Germinal center (tissue), 1 donor: ENCODE measurements around the gene POLR2F.

ENCODE experiments used
- DNase-seq: peaks from one replicate; pipeline ENCODE4 v3.0.0; 2012; ENCODE audit warnings: mixed read lengths, low spot score

The POLR2F gene

DNA sequence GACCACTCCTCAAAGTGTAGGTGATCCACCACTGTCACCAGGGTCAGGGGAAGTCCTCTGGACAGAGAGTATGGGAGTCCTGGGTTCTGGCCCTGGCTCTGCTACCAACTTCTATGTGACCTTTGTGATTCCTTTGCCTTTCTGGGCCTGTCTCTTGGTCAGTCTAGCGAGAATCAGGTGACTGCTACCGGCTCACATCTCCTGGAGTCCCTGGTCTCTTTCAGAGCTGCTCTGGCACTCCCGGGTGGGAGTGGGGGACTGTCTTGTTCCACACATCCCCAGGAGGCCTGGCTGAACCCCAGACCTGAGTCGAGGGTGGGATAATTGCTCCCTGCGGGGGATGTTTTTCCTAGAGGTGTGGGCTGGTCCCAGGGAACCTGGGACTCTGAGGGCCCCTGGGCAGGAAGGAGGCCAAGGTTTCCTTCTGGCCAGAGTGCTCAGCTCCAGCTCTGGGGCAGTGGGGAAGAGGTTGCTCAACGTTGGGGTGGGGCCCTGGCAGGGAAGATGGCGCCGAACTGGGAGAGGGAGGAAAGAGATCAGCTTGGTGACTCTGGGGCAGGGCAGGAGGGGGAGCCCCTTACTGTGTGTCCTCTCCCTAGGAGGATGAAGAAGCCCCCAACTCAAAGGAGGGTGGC is 28.8 kb downstream of the POLR2F start:
- DNase-seq = no peak

DNA sequence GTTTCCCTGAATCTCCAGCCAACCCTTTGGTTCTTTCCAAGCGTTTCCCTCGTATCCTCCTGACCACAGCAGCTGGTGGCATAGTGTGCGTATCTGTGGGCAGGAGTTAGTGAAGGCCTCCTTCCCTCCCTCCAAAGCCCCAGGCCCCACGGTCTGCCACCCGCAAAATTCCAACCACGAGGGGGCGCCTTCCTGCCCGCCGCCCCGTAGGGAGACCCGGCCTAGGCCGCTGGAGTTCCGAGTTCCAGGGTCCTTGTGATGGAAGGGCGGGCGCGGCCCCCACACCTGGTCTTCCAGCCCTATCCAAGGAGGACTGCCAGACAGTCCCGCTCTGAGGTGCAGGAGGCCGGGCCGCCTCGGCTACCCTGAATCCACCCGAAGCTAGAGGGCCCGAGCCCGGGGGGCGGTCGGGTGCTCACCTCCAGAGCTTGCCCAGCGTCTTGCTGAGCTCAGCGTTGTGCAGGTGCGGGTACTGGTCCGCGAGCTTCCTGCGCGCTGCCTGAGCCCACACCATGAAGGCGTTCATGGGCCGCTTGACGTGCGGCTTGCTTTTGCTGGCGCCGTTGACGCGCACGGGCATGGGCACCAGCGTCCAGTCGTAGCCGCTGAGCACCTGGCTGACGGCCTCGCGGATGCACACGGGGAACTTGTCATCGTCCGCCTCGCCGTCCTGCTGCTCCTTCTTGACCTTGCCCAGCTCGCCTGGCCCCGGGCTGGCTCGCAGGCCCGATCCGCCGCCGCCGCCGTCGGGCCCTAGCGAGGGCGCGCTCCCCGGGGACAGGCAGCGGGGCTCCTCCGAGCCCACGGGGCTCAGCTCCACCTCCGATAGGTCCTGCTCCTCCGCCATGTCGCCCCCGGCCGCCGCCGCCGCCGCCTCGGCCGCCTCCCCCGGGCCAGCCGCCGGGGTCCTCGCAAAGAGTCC is 29.7 kb downstream of the POLR2F start:
- no peak for DNase-seq

DNA sequence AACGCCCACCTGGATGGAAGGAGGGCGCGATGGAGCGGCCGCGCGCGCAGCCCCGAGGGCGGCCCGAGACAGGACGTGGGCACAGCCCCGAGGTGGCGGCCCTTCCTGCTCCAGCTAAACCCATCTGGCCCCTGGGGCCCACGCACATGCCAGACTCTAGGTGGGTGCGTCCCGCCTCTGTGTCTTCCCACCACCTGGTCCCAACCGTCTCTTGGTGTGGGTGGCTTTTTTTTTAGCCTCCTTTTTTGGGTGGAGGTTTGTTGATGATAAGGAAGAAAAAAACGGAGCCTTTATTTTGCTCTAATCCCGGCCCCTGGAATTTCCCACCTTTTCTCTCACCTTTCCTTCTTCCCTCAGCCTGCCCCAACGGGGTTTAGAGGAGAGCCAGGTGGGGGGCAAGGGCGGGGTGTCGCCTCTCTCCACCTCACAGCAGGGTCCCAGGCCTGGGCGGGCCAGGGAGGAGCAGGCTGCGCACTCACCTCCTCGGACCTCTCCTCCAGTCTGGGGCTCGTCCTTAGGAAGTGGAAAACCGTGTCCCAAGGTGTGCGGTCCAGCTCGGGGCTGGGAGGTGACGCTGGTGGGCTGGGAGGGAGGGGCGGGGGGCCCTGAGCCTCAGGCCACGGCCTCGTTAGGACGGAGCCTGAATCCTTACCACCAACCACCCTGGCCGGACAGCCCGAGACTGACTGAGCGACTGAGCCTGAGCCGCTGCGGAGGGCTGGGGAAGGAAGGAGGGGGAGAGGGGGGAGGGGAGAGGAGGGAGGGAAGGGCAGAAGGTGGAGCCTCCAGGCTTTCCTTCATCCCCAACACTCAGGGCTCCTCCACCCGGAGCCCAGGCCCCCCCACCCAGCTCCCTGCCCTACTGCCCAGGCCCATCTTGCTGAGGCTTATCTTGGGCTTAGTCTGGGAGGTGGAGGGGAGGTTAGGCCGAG is 30.6 kb downstream of the POLR2F start, which contains the start of gene SOX10:
SOX10 (minus strand) TSS at position 696 of the 932 bp plus-strand sequence. CDS start 771 bp downstream, outside the sequence.
- DNase-seq = no peak

DNA sequence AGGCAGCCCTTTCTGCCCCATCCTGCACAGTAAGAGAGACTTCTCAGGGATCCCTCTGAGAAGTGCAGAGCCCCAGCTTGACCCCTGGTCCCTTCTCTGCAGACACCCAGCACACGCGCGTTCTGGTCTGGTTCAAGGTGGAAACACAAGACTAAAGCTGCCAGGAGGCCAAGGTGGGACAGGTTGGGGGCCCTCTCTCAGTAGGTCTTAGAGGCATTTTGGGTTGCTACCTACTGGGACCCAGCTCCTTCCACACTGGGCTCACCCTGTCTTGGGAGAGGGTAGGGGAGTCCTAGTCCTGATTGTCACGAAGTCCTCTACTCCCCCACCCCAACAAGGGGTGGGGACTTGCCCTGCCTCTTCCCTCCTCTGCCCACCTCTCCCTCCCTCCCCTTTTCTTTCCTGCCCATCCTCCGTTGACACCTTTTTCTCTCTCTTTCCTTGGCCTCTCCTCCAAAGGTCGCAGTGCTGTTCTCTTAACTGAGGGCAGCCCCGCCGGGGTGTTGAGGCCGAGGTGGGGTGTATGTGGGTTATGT is 31.6 kb downstream of the POLR2F start:
- DNase-seq = no peak

DNA sequence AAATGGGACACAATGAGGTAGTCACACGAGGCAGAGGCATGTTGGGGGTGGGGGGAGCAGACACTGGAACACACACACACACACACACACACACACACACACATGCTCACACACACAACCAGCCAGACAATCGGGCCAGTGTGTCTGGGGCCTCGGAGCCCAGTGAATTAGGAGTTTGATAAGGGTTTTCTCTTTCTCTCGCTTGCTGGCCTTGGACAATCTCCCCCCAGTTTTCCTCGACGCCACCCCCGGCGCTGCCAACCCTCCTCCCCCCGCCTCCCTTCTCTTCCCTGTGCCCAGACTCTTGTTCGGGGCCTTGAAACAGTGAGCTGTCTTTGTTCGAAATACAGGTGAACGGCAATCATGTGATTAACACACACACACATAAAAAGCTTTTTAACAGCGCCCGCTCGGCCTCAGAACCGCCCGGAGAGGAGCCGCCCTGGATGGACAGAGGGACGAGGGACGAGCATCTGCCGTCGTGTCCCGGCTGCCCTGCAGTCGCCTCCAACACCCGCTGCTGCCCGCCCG is 32.3 kb downstream of the POLR2F start:
- no peak for DNase-seq

DNA sequence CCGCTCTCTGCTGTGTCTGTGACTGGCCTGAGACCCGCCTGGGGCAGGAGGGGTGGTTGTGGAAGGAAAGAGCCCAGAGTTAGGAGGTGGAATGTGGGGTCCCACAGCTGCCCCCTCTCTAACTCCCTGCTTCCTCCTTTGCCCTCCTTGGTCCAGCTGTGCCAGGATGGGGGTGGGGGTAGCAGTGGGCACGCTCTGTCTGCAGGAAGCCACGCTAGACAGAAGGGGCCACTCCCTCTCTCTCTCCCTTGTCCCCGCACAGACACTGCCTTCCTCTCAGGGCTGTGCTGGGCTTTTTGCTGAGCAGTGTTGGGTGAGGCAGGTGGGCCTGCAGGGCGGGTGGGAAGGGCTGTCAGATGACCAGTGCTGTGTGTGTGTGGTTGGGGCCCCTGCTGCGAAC is 32.9 kb downstream of the POLR2F start:
- no peak for DNase-seq

DNA sequence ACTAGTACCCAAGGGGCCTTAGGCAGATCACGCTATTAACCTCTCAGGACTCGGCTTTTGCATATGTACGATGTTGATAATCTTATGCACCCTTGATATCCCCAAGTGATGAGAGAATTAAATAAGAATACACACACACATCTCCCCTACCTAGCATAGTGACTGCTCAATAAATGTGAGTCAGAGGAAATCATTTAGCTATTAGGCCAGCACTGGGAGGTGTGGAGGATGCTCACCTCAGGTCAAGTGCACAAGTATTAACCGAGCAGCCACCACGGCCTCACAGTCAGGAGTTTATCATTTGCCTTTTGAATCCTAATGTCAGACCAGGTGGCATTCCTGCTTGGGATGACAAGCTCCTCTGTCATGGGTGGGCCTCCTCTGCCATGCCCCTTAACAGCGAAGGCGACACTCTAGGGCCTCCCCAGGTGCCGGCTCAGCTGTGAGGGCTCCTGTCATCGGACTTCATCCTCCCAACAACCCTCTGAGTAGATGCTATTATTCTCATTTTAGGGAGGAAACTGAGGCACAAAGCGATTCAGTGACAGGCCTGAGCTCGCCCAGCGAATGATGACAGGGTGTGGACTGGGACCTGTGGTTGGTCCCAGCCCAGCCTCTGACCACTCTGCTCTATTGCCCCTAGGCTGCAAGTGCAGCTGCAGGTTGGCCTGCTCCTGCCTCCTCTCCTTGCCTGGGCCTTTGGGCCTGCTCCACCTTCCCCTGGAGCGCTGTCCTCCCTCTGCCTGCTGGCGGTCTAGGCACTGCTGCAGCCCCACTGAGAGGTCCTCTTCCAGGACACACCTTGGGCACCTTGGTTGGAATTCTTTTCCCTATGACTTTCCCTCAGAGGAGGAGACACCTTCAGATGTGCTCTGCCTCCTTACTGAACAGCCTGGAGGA is 35.9 kb downstream of the POLR2F start:
- no peak for DNase-seq

DNA sequence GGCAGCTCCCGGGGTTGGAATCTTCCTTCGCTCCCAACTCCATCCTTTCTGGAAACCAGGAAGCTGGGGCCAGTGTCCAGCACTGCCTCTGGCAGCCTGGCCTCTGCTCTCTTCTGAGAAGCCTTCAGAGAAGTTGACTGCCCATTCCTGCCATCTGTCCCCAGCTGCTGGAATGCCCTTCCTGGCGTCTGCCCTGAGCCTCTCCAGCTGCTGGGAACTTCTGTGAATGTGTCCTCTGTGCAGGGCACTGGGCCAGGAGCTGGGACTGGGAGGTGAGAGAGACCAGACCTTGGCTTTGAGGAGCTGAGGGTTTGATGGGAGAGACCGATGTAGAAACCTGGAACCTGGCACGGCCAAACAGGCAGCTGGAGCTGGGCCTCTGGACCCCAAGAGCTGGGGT is 36.8 kb downstream of the POLR2F start:
- DNase-seq = no peak

DNA sequence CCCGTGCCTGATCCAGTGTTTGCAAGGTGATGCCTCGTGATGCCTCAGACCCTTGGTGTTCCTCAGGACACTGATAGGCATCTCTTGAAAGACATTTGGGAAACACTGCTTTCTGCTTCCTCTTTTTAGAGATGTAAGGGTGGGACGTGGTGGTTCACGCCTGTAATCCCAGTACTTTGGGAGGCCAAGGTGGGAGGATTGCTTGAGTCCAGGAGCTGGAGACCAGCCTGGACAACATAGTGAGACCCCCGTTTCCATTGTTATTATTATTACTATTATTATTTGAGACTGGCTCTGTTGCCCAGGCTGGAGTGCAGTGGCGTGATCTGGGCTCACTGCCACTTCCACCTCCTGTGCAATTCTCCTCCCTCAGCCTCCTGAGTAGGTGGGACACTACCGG is 37.4 kb downstream of the POLR2F start:
- DNase-seq = no peak

DNA sequence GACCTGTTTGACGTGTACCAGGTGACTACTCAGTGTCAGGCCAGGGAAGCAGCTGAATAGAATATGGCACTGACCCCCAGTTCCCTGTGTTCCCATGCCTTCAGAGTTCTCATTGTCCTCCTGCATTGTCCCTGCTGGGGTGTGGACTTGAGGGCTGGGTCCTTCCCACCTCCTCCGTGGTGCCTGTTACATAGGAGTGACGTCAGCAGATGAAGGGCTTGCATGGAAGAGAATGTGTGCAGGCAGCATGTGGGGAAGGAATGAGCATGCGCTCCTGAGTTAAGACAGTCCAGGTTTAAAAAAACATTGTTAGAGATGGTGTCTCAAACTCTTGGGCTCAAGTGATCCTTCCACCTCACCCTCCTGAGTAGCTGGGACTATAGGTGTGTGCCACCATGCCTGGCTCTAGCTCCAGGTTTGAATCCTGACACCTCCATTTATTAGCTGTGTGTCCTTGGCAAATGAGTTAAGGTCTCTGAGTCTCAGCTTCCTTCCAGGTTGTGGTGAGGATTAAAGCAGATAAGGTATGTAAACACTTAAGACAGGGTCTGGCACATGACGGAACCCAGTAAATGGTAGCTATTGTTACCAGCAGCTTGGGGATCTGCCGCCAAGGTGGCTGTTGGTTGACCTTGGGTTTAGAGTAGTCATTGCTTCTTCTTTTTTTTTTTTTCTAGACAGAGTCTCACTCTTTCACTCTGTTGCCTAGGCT is 38.4 kb downstream of the POLR2F start:
- DNase-seq = no peak

DNA sequence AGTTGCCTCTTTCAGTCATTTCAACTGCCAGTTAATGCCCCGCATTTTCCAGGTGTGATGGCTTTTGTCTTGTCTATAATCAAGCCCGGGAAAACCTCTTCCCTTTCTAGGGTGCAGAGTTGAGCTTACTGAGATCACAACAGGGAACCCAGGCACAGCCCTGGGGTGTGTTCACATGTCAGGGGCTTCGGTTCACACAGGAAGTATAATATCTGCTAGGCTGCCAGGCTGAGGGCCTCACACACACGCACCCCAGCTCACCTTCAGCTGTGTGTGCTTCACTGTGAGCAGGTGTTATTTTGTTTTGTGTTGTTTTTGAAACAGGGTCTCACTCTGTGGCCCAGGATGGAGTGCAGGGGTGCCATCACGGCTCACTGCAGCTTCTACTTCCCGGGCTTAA is 40.5 kb downstream of the POLR2F start:
- DNase-seq = no peak

DNA sequence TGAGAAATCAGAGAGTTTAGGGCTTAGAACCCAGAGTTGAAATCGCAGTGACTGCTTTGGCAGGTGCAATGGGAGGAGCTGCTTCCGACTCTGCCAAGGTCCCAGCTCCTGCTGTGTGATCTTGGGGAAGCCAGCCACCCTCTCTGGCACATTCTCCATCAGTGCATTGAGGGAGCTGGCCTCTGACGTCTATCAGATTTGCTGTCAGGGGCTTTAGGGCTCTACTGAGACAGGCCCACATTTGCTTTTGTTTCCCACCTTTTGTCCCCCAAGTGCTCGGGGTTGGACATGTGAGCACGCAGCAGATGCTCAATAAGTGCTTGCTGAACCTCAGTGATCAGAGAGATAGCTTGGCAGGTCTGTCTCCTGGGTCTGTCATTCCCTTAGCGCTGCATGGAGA is 41.5 kb downstream of the POLR2F start:
- no peak for DNase-seq

DNA sequence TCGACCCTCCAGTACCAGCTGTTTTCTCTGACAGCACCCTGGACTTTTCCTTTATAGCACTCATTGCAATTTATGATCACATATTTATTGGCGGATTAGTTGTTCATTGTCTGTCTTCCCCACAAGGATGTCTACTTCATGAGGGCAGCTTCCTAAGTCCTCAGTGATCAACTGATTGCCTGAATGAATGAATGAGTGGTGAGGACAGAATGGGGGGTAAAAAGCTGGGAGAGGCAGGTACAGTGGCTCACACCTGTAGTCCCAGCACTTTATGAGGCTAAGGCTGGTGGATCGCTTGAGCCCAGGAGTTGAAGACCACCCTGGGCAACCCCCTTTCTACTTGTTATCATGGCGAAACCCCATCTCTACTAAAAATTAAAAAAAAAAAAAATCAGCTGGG is 42.0 kb downstream of the POLR2F start:
- no peak for DNase-seq

DNA sequence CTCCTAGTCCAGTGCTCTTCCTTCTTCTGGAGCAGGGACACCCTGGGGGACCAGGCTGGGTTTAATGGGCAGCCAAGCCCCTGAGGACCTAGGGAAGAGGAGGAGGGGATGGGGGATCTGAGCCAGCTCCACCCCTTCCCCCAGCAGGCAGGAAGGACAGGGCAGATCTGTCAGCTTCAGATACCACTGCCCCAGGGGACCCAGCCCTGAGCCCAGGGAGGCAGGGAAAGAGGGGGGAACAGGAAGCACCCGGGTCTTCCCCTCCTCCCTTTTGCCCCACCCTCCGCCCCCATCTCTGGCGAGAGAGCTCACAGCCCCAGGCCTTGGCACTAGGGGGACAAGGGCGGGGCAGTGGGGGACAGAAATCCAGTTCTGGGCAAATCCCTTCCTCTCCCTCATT is 42.6 kb downstream of the POLR2F start:
- DNase-seq = no peak

DNA sequence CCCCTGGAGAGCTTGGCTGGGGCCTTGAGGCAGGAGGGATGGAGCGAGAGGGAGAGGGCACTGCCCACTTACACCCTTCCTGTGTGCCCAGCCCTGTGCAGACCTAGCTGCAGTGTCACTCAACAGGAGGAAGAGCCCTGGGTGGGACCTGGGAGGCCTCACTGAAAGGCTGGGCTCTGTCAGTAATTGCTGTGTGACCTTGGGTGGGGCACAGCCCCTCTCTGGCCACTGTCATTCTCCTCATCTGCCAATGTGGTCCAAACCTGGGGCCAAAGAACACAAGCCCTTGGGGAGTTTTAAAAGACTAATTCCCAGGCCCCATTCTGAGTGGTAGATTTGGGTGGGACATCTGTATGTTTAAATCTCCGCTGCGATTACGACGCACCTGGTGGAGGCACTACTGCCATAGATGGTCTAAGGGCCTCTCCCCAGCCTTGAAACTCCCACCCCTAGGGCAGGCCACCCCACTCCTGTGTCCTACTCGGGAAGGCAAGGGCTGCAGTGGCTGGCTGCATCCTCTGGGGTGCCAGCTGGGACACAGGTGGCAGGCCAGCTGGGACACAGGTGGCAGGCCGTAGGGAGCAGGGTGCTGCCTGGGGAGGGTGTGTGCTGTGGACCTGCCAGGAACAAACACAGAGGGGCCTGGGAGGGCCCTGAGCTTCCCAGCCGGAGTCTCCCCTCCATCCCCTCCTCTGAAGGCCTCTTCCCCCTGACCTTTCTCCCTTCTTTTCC is 43.2 kb downstream of the POLR2F start:
- DNase-seq = no peak

DNA sequence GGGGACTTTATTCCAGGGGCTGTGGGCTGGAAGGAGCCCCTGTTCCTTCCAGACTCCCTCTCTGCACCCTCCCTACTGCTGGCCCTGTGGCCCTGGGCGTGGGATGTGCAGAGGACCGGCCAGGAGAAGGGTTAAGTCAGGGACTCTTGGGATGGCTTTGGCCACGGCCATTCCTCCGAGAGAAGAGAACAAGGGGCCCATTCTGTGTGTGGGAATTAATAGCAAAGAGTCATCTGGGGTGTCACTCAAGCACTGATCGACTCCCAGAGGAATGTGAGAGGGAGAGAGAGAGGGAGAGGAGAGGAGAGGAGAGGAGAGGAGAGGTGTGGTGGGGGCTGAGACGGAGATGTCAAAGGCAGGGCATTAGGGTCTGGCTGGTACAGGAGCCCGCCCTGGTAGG is 45.0 kb downstream of the POLR2F start:
- no peak for DNase-seq

DNA sequence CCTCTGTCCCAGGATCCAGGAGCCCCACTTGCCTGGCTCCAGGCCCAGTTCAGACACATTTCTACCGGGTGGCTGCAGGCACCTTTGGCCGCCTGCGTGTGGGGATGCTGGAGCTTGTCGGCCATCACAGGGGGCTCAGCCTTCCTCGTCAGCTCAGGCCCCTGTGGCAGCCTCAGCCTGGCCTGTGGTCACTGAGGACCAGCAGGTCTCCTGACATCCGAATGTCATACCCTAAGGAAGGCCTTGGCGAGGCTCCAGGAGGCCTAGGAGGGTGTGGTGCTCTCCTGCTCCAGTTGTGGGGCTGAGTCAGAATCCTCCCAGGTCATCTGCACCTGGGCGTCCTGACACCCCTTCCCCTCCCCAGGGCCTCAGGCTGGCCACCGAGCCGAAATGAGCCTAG is 45.7 kb downstream of the POLR2F start:
- no peak for DNase-seq

DNA sequence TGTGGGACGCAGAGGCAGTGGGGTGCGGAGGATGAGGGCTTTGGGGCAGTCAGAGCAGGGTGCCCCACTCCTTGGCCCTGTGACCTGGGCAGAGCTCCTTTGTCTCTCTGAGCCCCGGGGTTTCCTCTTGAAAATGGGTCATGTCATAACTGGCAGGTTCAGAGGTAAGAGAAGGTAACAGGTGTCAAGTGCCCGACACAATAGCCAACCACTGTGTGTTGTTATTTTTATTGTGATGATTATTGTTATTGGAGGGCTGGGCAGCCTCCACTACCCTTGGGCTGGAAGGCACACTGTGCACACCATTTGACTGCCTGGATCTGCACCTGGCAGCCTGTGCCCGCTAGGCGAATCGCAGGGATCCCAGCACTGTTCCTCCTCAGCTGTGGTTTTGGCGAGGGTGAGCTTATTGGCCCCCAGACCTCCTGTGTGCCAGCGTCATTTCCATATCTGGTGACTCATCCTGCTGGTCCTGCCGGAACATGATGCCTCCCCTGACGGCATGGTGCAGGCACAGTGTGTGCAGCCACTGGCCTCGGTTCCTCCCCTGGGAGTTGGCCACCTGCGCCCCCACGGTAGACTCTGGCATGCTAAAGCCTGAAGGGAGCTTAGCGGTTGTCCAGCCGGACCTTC is 46.3 kb downstream of the POLR2F start:
- DNase-seq = no peak

DNA sequence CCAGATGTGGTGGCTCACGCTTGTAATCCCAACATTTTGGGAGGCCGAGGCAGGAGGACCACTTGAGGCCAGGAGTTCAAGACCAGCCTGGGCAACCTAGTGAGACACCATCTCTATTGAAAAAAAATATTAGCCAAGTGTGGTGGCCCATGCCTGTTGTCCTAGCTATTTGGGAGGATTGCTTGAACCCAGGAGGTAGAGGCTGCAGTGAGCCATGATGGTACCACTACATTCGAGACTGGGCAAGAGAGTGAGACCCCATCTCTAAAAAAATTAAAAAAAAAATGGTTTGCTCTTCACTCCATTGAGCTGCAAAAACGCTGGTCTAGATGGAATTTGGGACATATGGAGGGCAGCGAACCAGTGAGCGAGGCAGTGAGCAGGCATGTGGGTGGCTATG is 52.4 kb downstream of the POLR2F start:
- DNase-seq = no peak
